Subcutaneous abdominal adipose tissue (tissue), 5 donors: ENCODE measurements around the gene VWA5B1.

Experiments
- H3K27ac ChIP-seq: one replicate; pipeline ENCODE4 v1.7.0; 2013; ENCODE audit warnings: low read depth, mild to moderate bottlenecking, inconsistent platforms, low read length, moderate library complexity
- H3K27me3 ChIP-seq, 5 donors: one replicate each; pipeline ENCODE4 v1.7.0; 2013; ENCODE audit warnings: low read length in 5 of 5, inconsistent platforms in 1 of 5; ENCODE audit not compliant: control insufficient read depth in 5 of 5, insufficient read depth in 4 of 5
- H3K36me3 ChIP-seq, 5 donors: one replicate each; pipeline ENCODE4 v1.7.0; 2013; ENCODE audit warnings: low read length in 5 of 5; ENCODE audit not compliant: control insufficient read depth in 5 of 5, insufficient read depth in 5 of 5
- H3K4me1 ChIP-seq, 5 donors: one replicate each; pipeline ENCODE4 v1.7.0; 2013; ENCODE audit warnings: low read length in 5 of 5, mild to moderate bottlenecking in 3 of 5, moderate library complexity in 1 of 5; ENCODE audit not compliant: control insufficient read depth in 5 of 5, insufficient read depth in 5 of 5
- H3K4me3 ChIP-seq, 5 donors: one replicate each; pipeline ENCODE4 v1.7.0; 2013; ENCODE audit warnings: low read length in 5 of 5, low read depth in 1 of 5
- H3K9ac ChIP-seq, 5 donors: one replicate each; pipeline ENCODE4 v1.7.0; 2013; ENCODE audit warnings: low read length in 5 of 5, mild to moderate bottlenecking in 4 of 5, moderate library complexity in 3 of 5
- H3K9me3 ChIP-seq, 5 donors: one replicate each; pipeline ENCODE4 v1.7.0; 2013; ENCODE audit warnings: low read length in 5 of 5; ENCODE audit not compliant: control insufficient read depth in 5 of 5
- donor health status: healthy.
- donor health status: healthy.
- donor health status: healthy.
- donor health status: healthy.
- donor health status: healthy.

Gene VWA5B1, protein sequence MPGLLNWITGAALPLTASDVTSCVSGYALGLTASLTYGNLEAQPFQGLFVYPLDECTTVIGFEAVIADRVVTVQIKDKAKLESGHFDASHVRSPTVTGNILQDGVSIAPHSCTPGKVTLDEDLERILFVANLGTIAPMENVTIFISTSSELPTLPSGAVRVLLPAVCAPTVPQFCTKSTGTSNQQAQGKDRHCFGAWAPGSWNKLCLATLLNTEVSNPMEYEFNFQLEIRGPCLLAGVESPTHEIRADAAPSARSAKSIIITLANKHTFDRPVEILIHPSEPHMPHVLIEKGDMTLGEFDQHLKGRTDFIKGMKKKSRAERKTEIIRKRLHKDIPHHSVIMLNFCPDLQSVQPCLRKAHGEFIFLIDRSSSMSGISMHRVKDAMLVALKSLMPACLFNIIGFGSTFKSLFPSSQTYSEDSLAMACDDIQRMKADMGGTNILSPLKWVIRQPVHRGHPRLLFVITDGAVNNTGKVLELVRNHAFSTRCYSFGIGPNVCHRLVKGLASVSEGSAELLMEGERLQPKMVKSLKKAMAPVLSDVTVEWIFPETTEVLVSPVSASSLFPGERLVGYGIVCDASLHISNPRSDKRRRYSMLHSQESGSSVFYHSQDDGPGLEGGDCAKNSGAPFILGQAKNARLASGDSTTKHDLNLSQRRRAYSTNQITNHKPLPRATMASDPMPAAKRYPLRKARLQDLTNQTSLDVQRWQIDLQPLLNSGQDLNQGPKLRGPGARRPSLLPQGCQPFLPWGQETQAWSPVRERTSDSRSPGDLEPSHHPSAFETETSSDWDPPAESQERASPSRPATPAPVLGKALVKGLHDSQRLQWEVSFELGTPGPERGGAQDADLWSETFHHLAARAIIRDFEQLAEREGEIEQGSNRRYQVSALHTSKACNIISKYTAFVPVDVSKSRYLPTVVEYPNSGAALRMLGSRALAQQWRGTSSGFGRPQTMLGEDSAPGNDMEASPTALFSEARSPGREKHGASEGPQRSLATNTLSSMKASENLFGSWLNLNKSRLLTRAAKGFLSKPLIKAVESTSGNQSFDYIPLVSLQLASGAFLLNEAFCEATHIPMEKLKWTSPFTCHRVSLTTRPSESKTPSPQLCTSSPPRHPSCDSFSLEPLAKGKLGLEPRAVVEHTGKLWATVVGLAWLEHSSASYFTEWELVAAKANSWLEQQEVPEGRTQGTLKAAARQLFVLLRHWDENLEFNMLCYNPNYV

GRCh38 chr1:20290624-20291597 lies at the start of gene VWA5B1:
TSS of gene VWA5B1 (plus strand) at chr1:20290875. CDS start at chr1:20310602, 19,727 bp downstream.
- H3K9ac ChIP-seq: no peak within 1 kb of the TSS
- H3K9me3 ChIP-seq: peaks cover 0 to under 1% (median 0%) of the 10 kb centered on the region in 5 donors
- H3K36me3 ChIP-seq: no peaks in the 10 kb centered on the region
- H3K27me3 ChIP-seq: peaks cover 16 to 54% (median 29%) of the 10 kb centered on the region in 5 donors
- peaks cover 0 to 10% (median 2%) of the 10 kb centered on the region in 5 donors for H3K4me1 ChIP-seq
- H3K4me3 ChIP-seq: no peak within 1 kb of the TSS
- no peak within 1 kb of the TSS for H3K27ac ChIP-seq

DNA sequence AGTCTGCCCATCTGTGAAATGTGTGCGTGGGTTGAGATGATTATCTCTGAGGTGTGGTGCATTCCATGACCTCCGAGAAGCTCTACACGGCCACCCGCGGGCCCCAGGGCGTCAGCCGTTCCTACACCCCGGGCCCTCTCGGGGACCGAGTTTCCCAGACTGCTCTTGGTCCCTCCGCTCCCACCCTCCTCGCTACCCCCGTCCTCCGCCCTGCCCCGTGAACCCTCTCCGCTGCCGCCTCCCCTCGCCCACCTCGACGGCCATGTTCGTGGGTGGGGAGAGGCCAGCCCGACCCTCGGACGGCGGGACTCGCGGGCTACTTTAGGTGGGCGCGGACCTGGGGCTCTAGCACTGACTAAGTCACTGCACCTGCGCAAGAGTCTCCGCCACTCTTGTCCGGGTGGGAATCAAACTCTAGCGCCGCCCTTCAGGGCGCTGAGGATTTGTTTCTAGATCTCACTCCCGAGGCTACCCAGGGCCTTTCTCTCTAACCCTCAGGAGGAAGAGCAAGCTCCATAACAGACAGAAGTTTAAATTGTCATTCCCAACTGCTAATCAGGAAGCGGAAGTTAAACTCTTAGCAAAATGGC lies 47.7 kb upstream of the VWA5B1 start:
- peaks cover 0 to 2% (median 0%) of the 10 kb centered on the region in 5 donors for H3K9me3 ChIP-seq
- H3K36me3 ChIP-seq: no peaks in the 10 kb centered on the region
- no peaks in the 10 kb centered on the region for H3K4me1 ChIP-seq
- no peak overlapping the region for H3K4me3 ChIP-seq
- H3K9ac ChIP-seq: no peak overlapping the region
- H3K27ac ChIP-seq: no peak overlapping the region
- no peaks in the 10 kb centered on the region for H3K27me3 ChIP-seq

DNA sequence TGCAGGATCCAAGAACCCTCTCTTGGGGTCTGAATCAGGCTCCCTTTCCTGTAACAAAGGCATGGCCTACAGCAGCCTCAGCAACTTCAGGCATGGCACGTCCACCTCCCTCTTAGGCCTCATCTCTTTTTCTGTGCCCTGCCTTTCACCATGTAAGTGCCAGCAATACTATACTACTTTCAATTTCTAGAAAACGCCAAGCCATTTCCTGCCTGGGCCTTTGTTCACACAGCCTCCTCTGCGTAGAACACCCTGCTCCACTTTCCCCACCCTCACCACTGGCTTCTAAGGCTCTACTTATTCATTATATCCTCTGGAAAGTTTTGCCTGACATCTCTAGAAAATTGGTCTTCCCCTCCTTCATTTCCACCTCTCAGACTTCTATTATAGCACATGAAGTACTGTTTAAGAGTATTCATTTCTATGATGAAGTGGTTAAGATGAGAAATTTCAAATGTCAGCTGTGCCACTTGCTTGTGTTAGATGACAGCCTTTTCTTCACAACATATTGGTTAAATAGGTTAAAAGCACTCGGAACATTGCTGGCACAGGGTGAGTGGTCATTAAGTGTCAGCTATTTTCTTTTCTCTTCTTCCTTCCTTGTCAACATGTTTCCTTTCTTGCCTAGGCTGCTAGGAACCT lies 41.6 kb upstream of the VWA5B1 start:
- Histone ChIP-seq H3K27me3 (no peaks in the 10 kb centered on the region), H3K36me3 (no peaks in the 10 kb centered on the region), H3K4me3 (no peak overlapping the region), H3K9ac (no peak overlapping the region), H3K27ac (peak overlapping the region; percentile 89), H3K4me1 (peaks cover 0 to 28% (median 22%) of the 10 kb centered on the region in 5 donors), H3K9me3 (peaks cover 0 to 2% (median 0%) of the 10 kb centered on the region in 5 donors)

- Histone ChIP-seq H3K9ac (peak overlapping the region in 1 of 5 donors; percentile 77), H3K4me1 (peaks cover 0 to 28% (median 22%) of the 10 kb centered on the region in 5 donors), H3K27ac (peak overlapping the region; percentile 89), H3K36me3 (no peaks in the 10 kb centered on the region), H3K4me3 (no peak overlapping the region), H3K27me3 (no peaks in the 10 kb centered on the region), H3K9me3 (peaks cover 0 to 2% (median 0%) of the 10 kb centered on the region in 5 donors)
Observed at GRCh38 chr1:20250340-20250989, 40.2 kb upstream of the VWA5B1 start.

GRCh38 chr1:20252587-20252986 lies 38.1 kb upstream of the VWA5B1 start:
- H3K9ac ChIP-seq: no peak overlapping the region
- H3K9me3 ChIP-seq: no peaks in the 10 kb centered on the region
- no peak overlapping the region for H3K4me3 ChIP-seq
- no peaks in the 10 kb centered on the region for H3K27me3 ChIP-seq
- H3K27ac ChIP-seq: no peak overlapping the region
- H3K4me1 ChIP-seq: peaks cover 0 to 31% (median 22%) of the 10 kb centered on the region in 5 donors
- H3K36me3 ChIP-seq: no peaks in the 10 kb centered on the region

DNA sequence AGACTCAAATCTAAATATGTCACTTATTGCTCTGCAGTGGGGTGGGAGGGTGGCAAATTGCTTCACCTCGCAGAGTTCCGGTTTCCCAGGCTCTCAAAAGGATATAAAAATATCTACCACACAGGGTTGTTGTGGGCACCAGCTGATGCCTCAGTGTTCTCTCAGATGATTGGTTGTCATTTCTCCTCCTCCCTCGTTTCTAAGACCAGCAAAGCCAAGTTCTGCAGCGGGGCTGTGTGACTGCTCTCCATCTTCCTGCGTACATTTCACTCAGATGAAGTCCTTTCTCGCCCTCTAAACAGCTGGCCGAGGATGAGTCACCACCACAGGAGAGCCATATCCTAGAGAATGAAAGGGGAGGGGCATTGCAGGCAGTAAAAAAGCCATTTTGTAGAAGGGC lies 35.0 kb upstream of the VWA5B1 start:
- Histone ChIP-seq H3K9ac (no peak overlapping the region), H3K27ac (no peak overlapping the region), H3K4me1 (peaks cover 0 to 15% (median 6%) of the 10 kb centered on the region in 5 donors)

DNA sequence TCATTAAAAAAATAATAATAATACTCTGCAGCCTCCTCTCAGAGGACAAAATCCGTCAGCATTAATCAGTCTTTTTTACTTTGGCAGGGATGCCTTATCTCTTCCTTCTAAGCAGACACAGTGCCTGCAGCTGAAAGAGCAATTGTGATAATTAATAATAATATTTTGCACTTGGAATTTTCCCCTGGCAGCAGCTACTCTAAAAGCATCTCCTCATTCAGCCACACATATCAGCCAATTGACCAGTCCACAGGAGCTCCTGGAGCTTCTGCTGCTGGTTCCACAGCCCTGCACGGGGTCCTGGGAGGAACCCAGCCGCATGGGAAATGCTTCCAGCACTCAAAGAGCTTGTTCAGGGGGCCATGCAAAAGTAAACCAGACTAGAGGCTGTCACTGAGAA lies 31.0 kb upstream of the VWA5B1 start:
- Histone ChIP-seq H3K9me3 (no peaks in the 10 kb centered on the region), H3K9ac (no peak overlapping the region), H3K4me1 (peaks cover 0 to 17% (median 5%) of the 10 kb centered on the region in 5 donors), H3K4me3 (no peak overlapping the region), H3K27me3 (no peaks in the 10 kb centered on the region), H3K36me3 (no peaks in the 10 kb centered on the region), H3K27ac (no peak overlapping the region)

More for the DNA sequence above, 35.0 kb upstream of the VWA5B1 start:
- Histone ChIP-seq H3K9me3 (no peaks in the 10 kb centered on the region), H3K27me3 (no peaks in the 10 kb centered on the region), H3K4me3 (no peak overlapping the region), H3K36me3 (no peaks in the 10 kb centered on the region)

GRCh38 chr1:20261095-20261494 lies 29.6 kb upstream of the VWA5B1 start:
- H3K9ac ChIP-seq: no peak overlapping the region
- H3K9me3 ChIP-seq: no peaks in the 10 kb centered on the region
- peaks cover 2 to 28% (median 14%) of the 10 kb centered on the region in 5 donors for H3K4me1 ChIP-seq
- H3K36me3 ChIP-seq: no peaks in the 10 kb centered on the region
- no peak overlapping the region for H3K27ac ChIP-seq
- H3K4me3 ChIP-seq: no peak overlapping the region
- no peaks in the 10 kb centered on the region for H3K27me3 ChIP-seq
